ENCODE data around the gene INTS3. TPM values are rescaled to one million over a fixed set of nuclear protein-coding genes. Genes with fewer than 3 reads are reported as not detected.

Gene INTS3
- total RNA-seq, 1 donor from 2014 or later: 48.6 TPM

DNA sequence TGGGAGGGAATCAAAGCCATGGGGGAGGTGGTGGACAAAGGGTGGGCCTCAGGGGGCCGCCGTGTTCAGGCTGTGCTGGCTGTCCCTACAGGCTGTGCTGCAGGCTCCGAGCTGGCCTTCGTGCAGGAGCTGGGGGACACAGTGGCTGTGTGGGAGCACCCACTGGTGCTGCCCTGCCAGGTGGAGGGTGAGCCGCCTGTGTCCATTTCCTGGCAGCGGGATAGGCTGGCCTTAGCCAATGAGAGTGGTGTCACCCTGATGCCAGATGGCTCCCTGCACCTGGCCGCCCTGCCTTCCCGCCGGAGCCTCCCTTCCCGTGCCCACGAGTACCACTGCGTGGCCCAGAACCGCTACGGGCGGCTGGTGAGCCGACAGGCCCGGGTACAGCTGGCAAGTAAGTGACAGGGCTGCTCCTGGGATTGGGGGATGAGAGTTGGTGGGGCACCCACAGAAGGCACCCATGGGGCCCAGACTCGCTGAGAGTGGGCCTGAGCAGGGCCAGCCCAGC, 67.5 kb downstream of the INTS3 start:
- TF ChIP-seq, protein P1, sequence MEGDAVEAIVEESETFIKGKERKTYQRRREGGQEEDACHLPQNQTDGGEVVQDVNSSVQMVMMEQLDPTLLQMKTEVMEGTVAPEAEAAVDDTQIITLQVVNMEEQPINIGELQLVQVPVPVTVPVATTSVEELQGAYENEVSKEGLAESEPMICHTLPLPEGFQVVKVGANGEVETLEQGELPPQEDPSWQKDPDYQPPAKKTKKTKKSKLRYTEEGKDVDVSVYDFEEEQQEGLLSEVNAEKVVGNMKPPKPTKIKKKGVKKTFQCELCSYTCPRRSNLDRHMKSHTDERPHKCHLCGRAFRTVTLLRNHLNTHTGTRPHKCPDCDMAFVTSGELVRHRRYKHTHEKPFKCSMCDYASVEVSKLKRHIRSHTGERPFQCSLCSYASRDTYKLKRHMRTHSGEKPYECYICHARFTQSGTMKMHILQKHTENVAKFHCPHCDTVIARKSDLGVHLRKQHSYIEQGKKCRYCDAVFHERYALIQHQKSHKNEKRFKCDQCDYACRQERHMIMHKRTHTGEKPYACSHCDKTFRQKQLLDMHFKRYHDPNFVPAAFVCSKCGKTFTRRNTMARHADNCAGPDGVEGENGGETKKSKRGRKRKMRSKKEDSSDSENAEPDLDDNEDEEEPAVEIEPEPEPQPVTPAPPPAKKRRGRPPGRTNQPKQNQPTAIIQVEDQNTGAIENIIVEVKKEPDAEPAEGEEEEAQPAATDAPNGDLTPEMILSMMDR (IDR thresholded peaks at IDR 0.05): no peak
- Mint-ChIP-seq H3K4me1 (ENCODE audit: low read depth) (peaks cover 17% of the 10 kb centered on the region), H3K27ac (ENCODE audit: unreplicated experiment) (no peak overlapping the region), H3K36me3 (ENCODE audit: low read depth) (no peaks in the 10 kb centered on the region), H3K4me3 (ENCODE audit: unreplicated experiment) (no peak overlapping the region), H3K9me3 (ENCODE audit: low read depth) (no peaks in the 10 kb centered on the region), H3K27me3 (ENCODE audit: low read depth) (no peaks in the 10 kb centered on the region)
- peak; percentile 93 for DNase-seq (ENCODE audit: low spot score)

DNA sequence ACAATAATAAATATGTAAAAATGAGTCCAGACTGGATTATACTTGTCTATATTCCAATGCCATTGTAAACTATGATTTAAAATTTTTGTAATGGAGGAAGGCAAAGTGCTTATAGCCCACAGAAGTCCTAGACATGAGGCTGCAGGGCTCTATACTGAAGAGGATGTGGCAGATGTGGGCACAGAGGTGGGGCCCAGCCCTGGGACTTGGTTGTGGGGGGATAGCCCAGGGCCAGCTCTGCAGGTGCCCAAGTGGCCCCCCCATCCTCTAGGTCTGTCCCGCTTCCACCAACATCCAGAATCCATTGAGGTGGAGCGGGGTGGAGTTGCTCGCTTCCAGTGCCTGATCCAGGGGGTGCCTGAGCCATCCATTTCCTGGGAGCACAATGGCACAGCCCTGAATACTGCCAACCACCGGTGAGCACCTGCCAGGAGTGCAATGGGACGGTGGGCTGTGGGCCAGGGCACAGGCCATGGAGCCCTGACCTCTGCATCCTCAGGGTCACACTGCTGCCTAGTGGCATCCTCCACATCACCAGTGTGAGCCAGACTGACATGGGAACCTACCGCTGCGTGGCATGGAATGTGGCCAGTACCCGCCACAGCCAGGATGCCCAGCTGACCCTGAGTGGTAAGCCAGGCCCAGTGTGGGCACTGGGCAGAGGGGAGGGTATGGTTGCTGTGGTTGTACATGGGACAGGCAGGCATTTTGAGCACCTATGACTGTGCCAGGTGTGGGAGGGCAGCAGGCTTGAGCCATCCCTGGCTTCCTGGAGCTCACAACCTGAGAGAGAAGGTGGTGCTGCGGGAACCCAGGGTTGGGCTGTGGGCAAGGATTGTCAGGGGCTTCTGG, 68.3 kb downstream of the INTS3 start:
- H3K9me3 Mint-ChIP-seq (ENCODE audit: low read depth): no peaks in the 10 kb centered on the region
- H3K36me3 Mint-ChIP-seq (ENCODE audit: low read depth): no peaks in the 10 kb centered on the region
- peak; percentile 74 for DNase-seq (ENCODE audit: low spot score)
- no peaks in the 10 kb centered on the region for H3K27me3 Mint-ChIP-seq (ENCODE audit: low read depth)
- H3K4me1 Mint-ChIP-seq (ENCODE audit: low read depth): peaks cover 9% of the 10 kb centered on the region
- no peak overlapping the region for H3K4me3 Mint-ChIP-seq (ENCODE audit: unreplicated experiment)
- TF ChIP-seq, protein P1 (IDR thresholded peaks at IDR 0.05): no peak
- H3K27ac Mint-ChIP-seq (ENCODE audit: unreplicated experiment): no peak overlapping the region

DNA sequence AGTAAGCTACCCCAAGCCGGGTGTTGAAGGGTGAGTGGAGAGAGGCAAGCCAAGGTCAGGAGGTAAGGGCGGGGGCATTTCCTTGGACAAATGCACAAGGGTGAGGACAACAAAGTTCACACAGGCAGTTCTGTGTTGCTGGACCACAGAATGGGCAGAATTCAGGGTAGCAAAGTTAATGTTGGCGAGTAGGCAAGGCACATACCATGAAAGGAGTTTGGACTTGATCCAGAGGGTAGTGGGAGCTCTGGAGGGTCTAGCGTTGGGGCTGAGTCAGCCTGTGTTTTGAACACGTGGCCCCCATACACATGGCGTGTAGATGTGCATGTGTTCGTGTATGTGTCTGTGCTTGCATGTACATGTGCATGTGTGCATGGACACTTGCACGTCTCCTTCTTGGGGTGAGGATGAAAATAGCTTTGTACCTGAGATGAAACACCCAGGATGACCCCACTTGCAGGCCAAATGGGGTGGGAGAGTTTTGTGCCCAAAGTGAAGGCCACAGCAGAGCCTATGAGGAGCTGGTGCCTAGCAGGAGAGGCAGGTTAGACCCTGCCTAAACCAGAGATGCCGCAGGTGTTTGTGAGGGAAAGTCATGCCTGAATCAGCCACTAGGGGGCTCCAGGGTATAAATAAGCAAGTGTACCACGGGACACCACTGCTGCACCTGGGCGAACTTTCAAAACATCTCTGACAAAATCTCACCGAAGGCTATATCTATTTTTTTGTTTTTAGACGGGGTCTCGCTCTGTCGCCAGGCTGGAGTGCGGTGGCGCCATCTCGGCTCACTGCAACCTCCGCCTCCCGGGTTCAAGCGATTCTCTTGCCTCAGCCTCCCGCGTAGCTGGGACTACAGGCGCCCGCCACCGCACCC, 69.2 kb downstream of the INTS3 start:
- Mint-ChIP-seq H3K27me3 (ENCODE audit: low read depth) (no peaks in the 10 kb centered on the region), H3K36me3 (ENCODE audit: low read depth) (no peaks in the 10 kb centered on the region), H3K9me3 (ENCODE audit: low read depth) (no peaks in the 10 kb centered on the region), H3K4me3 (ENCODE audit: unreplicated experiment) (no peak overlapping the region), H3K27ac (ENCODE audit: unreplicated experiment) (no peak overlapping the region), H3K4me1 (ENCODE audit: low read depth) (peaks cover under 1% of the 10 kb centered on the region)
- TF ChIP-seq, protein P1 (IDR thresholded peaks at IDR 0.05): peak; percentile 89
- peak; percentile 12 for DNase-seq (ENCODE audit: low spot score)

DNA sequence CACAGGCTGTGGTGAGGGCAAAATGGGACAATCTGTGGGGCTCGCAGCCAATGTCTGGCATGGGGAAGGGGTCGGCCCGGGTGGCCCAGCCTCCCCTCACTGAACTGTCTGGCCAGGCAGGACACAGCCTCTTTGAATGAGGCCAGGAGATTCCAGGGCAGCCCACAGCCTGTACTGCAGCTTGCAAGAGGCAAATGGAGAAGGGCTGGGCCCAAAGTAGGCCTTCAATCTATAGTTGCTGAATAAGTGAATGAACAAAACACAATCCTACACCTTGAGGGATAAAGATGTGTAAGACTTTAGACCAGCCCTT, 70.6 kb downstream of the INTS3 start:
- no peak for DNase-seq (ENCODE audit: low spot score)
- H3K27me3 Mint-ChIP-seq (ENCODE audit: low read depth): no peaks in the 10 kb centered on the region
- no peaks in the 10 kb centered on the region for H3K4me1 Mint-ChIP-seq (ENCODE audit: low read depth)
- H3K36me3 Mint-ChIP-seq (ENCODE audit: low read depth): no peaks in the 10 kb centered on the region
- H3K9me3 Mint-ChIP-seq (ENCODE audit: low read depth): no peaks in the 10 kb centered on the region
- H3K4me3 Mint-ChIP-seq (ENCODE audit: unreplicated experiment): no peak overlapping the region
- TF ChIP-seq, protein P1 (IDR thresholded peaks at IDR 0.05): no peak
- H3K27ac Mint-ChIP-seq (ENCODE audit: unreplicated experiment): no peak overlapping the region

DNA sequence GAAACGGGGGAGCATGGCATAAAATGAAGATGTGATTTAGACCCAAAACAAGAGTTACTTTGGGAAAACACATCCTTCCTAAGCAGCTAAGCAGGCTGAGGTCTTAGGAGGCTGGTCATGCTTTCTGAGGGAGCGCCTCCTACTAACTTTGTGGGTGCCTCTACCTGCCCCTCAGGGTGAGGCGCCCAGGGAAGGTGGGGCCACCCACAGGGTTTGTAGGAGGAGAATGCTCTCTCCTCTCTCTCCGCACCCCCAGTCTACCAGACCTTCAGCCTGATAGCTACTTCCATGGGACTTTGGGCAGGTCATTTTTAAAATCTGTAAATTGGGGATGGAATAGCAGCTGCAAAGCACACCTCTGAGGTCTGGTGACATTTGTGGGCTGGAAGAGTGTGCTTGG, 71.2 kb downstream of the INTS3 start:
- Mint-ChIP-seq H3K27me3 (ENCODE audit: low read depth) (no peaks in the 10 kb centered on the region), H3K27ac (ENCODE audit: unreplicated experiment) (no peak overlapping the region), H3K36me3 (ENCODE audit: low read depth) (peaks cover 2% of the 10 kb centered on the region), H3K9me3 (ENCODE audit: low read depth) (no peaks in the 10 kb centered on the region), H3K4me3 (ENCODE audit: unreplicated experiment) (no peak overlapping the region), H3K4me1 (ENCODE audit: low read depth) (no peaks in the 10 kb centered on the region)
- TF ChIP-seq, protein P1 (IDR thresholded peaks at IDR 0.05): no peak
- DNase-seq (ENCODE audit: low spot score): no peak
